Measurements from ENCODE around the gene INTS11.
A peak's percentile ranks its signal among the peaks of the same experiment; 100 is the strongest.

The INTS11 gene

DNA sequence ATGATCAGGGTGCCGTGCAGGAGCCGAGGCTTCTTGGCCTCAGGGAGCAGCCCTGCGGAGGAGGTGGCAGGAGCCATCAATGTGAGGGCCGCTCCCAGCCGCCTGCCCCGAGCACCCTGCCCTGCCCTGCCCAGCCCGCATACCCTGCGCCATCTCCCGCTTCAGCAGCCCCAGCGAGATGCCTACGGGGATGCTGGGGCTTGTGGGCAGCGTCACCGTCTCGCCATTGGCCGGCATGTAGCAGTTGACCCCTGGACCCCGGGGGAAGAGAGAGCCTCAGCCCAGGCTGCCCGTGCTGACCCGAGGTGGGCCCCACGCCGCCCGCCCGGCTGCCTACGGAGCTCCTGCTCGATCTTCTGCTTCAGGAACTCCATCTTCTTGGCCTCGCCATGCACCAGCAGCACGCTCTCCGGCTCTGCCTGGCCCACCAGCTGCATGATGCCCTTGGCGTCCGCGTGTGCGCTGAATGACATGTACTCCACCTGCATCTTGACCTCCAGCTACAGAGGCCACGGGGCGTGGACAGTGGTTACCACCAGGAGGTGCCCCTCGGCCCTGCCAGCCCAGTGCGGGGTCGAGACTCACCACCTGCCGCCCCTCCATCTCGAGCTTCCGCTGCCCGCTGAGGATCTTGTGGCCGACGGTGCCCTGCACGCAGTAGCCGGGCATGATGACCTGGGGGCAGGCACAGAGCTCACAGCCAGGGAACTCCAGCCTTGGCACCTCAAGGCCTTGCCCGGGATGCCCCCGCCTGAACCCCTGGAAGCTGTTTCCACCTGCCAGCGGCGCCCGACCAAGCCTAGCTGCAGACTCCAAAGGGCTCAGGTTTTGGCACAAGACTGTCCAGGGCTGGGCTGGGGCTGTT lies 11.8 kb downstream of the INTS11 start:
- DNase-seq, result no peak

DNA sequence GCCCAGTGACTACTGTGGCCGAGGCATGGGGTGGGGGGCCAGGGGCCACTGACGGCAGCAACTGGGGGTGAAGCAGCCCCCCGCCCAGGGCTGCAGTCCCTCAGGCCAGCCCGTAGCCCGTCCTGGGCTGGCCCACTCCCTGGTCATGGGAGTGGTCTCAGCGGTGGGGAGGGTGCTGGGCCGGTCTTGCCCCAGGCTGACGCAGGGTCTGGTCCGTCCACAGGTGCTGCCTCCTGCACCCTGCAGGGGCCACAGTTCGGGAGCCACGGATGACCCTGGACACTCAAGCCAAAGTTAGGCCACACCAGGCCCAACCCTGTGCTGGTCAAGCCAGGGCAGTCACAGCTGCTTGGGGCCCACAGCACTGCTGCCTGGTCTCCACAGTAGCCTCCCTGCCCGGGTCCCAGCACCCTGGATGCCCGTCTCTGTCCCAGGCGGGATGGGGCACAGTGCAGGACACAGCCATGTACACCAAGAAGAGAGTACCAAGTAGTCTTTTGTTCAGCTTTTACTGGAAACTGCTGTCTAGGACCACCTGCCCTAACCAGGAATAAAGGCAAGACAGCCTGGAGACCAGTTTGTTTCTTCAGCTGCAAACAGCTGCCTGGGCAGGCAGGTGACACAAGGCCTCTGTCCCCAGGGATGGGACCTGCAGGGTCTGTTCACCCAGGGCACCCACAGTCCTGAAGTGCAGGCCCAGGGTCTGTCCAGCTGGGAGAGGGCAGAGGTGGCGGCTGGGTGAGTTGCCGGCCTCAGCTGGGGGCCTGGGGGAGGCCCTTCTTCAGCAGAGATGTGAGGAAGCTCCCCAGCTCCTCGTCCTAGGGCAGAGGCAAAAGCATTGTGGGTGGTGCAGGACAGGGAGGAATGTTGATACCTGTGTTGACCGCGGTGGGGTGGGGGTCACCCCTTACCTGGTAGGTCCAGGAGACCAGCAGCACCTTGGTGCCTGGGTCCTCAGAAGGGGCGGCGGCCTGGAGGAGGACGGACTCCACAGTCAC lies 13.1 kb downstream of the INTS11 start:
- DNase-seq, result no peak

DNA sequence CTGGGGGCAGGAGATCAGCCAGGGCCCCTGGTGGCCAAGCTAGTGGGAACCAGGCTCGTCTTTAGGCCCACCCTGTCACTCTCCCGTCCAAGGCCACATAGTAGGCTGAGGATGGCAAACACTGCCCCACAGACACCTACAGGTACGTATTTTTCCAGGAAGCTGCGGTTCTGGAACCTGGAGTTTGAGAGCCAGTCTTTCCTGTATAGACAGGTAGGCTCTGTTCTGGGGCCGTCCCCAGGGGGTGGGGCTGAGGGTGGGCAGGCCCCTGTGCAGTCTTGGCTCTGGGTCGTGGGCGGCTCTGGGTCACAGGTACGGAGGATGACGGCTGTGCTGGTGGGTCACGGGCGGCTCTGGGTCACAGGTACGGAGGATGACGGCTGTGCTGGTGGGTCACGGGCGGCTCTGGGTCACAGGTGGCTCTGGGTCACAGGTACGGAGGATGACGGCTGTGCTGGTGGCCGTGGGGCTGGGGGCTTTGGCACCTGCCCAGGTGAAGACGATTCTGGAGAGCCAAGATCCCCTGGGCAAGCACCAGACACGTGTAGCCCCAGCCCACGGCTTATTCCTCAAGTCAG lies 13.9 kb downstream of the INTS11 start:
- no peak for DNase-seq

DNA sequence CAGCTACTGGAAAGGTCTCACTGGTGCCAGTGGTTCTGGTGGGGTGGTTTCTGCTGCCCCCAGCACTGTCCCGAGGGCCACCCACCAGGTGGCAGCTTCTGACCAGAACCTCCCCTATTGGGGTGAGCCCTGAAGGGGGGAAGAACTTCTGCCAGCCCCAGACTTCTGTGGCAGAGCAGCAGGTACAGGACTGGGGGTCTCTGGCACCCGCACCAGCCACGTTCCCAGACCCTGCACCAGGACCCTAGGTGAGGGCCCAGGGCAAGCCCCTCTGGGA lies 14.4 kb downstream of the INTS11 start:
- DNase-seq, result no peak

DNA sequence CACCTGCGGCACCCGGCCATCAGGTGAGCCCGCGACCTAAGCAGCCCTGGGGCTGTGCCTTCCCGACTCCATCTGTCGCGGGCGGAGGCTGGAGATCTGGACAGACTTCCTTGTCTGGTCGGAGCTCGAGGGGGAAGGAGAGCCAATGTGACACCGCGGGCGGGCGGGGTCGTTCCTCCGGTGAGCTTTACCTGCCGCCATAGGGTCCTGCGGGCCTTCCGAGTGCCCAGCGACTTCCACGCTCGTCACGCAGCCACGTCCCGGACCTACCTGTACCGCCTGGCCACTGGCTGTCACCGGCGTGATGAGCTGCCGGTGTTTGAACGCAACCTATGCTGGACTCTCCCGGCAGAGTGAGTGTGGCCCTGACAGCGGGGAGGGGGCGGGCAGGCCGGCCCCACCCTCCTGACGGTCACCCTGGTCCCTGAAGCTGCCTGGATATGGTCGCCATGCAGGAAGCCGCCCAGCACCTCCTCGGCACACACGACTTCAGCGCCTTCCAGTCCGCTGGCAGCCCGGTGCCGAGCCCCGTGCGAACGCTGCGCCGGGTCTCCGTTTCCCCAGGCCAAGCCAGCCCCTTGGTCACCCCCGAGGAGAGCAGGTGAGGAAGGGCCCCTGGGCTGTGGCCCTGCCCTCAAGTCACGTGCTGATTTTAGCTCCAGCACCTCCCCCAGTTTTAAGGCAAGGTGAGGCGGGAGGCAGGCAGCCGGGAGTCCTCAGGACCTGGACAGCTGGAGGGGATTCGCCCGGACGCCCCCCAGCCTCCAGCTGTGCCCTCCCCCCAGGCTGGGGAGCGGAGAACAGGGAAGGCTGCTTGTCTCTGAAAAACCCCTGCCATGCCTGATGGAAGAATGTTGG lies 15.0 kb downstream of the INTS11 start:
- DNase-seq, result no peak

DNA sequence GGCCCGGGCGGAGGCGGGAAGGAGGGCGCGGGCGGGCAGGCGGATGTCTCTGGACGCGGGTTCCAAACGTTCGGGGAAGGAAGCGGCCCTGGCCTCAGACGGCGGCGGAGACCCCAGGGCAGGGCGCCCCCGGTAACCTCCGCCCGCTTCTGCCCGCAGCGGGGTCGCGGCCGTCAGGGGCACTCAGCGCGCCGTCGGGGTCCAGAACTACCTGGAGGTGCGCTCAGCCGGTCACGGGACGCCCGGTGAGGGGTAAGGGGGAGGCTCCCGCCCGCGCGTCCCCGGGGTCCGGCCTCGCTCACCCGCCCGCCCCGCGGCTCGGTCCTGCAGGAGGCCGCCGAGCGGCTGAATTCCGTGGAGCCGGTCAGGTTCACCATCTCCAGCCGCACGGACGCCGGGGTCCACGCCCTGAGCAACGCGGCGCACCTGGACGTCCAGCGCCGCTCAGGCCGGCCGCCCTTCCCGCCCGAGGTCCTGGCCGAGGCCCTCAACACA lies 15.7 kb downstream of the INTS11 start:
- no peak for DNase-seq

DNA sequence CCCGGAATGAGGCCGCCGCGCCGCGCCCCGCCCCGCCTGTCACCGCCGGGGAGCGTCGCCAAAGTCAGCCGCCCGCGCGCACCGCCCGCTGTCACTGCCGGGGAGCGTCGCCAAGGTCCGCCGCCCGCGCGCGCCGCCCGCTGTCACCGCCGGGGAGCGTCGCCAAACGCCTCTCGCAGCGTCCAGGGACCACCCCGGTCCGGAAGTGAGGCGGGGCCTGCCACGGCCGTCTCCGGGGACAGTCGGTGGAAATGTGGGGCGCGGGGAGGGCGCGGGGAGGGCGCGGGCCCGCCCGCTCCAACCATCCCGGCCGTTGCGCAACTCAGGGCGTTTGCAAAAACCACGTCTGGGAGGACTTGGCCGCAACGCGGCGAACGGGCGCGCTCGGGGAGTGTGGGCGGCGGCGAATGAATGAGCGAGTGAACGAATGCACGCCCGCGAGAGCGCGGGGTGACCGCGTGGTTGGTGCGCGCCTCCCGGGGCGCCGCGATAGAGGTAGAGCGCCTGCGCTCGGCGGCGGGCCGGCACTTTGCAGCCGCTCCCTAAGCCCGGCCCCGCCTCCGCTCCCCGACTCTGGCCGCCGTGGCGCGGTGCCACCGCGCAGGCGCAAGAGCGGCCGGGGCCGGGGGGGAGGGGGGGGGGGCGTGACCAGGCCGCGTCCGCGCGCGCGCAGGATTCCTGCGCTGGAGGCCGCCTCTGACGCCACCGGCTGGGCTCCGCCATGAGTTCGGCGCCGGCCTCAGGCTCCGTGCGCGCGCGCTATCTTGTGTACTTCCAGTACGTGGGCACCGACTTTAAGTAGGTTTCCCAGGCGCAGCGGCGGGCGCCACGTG lies 16.3 kb downstream of the INTS11 start, which contains the start of the genes ACAP3 and PUSL1:
TSS of gene ACAP3 (minus strand) at position 8 of the 833 bp plus-strand sequence. CDS start 115 bp downstream, outside the sequence.
TSS of gene PUSL1 (plus strand) at position 675 of the 833 bp plus-strand sequence. CDS start at position 722, 47 bp downstream.
- peak; percentile 91 for DNase-seq

DNA sequence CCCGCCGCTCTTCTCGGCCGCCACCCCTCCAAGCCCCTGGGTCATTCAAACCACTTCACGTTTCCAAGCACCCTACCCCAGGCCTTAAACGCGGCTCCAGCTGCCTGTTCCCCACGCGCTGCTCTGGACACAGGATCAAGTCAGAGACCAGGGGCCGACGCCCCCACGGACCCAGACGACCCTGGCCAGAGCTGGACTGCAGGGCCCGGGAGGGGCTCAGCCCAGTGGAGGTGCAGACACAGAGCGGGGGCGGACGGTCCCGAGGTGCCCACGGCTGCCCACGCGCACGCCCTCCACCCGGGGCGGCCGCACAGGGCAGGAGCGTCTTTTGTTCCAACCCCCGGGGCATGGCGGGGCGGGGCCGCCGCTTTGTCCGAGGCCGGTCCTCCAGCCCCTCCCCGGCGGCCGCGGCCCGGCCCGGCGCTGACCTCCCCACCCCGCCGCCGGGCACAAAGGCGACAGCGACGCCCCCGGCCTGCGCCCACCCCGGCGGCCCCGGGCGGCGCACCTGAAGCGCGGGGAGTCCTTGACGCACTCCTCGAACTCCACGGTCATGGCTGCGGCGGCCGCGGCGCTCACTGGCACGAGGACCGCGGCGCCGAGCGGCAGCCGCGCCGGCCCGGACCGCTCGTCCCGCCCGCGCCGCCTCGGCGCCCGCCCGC lies 17.1 kb downstream of the INTS11 start:
- DNase-seq, result no peak

DNA sequence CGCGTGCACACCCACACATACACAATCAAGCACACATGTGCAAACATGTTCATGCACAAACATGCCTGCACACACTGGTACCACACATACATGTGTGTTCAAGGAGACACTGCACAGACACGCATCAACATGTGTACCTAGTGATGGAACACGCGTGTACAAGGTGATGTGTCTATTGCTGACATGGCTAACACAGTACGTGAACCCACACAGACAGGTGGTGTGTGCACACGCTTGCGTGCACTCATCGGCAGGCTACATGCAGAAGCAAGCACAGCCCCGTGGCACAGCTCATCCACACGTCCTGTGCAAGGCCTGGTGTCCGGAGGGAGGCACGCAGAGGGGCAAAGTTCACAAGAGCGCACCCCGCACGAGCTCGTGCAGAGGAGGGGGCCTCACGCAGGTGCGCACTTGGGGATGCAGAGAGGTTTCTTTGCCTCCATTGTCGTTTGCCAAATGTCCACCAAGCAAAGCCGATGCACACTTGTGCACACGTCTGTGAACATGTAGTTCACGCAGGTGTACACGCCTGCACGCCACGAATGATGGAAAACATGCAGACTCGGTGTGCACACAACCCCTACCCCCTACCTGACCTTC lies 17.7 kb downstream of the INTS11 start:
- no peak for DNase-seq

DNA sequence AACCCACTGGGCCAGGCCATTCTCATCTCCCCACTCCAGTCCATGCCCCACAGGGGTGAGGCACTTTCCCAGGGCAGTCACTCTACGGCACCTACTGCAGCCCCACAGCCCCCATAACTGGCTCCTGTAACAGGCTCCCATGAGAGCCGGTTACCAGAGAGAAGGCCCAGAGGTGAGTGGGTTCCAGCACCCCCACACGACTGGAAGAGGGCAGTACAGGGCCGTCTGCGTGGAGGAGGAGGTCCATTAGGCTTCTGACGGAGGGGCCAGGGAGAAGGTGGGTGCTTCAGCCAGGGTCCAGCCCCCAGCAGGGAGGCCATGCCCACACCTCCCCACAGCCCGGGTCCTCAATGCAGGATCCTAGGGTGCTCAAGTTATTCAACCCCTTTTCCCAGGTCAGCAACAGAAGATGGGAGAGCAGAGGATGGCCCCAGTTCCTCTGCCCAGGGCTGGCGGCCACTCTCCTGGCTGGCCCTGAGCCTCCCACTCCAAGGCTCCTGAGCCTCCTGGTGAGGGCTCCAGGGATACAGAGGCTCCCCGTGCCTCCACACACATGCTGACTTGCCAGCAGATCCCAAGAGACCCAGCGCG lies 18.3 kb downstream of the INTS11 start:
- DNase-seq, result no peak

DNA sequence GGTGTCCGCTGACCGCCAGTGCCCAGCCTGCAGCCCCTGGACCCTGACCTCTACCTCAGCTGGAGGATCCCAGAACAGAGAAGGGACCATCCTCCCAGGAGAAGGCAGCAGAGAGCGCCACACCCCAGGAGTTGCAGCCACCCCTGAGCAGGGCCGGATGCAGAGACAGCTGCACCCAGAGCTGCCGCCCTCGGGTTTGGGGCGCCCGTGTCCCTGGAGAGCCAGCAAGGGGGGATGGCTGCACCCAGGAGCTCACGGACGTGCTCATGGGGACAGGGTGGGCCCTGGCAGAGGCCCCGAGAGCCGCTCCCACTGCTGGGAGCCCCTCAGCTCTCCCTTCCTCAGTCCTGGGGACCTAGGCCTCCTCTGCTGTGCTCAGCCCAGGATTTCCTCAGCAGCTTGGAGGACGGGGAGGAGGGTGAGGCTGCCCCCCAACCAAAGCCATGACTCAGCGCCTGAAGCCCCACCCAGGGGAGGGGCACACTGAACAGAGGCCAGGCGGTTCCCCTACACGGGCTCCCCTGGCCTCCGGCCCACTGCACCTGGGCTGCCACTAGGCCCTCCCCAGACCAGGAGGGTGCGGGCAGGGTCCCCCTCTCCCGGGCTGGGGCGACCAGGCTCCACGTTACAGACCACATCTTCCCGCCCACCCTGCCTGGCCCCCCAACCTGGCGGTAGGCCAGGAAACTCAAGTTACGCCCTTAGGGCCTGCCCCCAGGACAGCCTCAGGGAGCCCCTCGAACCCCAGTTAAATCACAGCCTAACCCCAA lies 19.0 kb downstream of the INTS11 start:
- DNase-seq, result peak; percentile 75

DNA sequence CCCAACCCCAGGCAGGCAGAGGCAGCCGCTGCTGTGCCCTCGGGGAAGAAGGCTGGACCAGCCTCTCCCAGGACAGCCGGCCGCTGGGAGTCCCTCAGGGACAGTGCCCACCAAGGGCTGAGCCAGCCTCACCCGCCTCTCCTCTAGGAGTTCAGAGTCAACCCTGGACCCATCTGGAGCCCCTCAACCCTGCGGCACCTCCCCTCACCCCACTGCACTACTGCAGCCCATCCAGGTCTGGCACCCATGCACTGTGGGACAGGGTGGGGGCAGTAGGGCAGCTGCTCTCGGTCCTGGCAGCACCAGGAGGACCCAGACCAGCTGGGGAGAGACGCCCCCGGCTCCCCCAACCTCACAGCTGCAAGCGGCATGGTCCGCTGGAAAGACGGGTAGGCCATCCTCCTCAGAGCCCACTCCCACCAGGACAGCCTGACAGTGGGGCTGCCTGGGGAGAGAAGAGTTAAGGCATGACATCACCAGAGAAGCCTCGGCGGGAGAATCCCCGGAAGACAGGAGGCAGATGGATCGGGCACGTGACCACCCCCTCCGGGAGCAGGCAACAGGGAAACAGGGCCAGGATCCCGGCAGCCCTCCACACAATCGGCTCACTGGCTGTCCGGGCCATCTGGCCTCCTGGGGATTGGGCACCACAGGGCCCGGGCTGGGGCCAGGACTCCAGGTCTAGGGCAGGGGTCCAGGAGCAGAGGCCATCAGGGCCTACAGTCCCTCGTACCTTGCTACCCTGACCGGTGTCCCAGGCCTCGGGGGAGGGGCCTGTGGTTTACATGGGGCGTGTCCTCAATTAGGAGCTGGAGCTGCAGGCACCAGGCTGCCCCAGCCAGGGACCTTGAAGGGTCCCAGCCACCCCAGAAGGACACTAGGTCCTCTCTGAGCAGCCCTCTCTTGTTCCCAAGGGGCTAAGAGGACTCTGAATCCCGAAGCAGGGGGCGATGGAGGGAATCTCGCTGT lies 19.8 kb downstream of the INTS11 start:
- no peak for DNase-seq

DNA sequence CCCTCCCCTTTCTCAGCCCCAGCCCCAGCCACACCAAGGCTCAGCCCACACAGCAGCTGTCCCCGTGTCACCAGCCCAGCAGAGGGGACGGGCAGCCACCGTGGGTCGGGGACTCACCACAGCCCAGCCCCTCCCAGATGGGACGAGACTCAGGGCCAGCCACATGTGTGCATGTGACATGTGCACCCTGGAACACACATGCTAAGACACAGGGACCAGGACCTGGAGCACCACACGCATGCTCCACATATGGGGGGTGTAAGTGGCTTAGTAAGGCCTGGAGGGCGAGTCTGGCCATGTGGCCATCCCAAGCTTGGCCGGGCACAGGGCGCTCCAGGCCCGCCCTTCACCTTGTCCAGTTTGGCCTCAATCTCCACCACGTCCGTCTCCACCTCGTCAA lies 20.7 kb downstream of the INTS11 start:
- no peak for DNase-seq

DNA sequence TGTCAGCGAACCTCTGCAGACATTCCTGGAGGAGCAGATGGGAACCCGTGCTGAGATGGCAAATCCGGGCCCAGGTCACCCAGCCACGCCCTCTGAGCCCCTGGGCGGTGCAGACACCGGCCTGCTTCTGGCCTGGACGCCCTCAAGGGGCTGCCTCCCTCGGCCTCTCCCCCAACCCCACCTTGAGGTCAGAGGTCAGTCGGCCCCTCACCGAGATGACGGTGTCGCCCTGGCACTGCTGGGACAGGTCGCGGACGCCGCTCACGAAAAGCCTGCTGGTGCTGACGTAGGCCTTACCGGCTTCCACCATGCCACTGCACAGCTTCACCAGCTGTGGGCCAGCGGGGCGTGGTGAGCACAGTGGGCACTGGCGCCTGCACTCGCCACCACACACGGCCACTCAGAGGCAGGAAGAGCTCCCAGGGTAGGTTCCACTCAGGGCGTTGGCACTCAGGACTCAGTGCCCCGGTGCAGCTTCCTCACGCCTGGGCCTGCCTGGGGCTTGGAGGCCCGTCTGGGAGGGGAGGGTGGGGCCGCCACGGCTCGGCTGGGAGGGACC lies 21.4 kb downstream of the INTS11 start:
- no peak for DNase-seq

DNA sequence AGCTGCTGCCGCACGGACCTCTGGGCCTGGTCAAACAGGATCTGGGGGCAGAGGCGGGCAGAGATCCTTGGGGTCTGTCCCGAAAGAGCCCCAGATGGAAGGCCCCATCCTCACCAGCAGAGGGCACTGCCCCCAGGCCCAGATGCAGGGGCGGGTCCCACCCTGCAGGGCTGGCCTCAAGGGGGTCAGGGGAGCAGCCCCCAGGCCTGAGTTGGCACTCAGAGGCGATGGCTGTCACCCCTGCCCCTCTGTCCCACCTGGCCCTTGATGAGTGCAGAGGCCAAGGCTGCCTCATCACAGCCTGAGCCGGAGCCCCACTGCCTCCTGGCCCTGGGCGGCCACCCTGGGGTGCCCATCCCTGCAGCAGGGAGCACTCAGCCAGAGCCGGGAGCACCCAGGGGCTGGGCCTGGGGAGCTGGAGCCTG lies 22.4 kb downstream of the INTS11 start:
- no peak for DNase-seq

DNA sequence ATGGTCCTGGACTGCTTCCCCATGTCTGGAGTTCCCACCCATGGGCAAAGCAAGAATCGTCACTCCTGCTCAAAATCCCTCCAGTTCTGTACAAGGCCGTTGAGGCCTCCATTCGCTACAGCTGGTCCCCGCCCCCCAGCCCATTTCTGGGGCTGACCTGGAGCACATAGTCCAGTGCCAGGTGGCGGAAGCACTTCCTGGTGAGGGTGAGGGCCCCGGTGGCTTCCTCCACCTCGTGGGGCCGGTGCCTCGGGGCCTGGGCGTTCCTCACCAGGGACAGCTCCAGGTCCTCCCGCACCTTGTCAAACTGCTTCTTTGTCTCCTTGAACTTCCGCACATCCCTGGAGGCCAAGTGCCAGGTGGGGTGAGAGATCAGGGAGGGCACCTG lies 24.1 kb downstream of the INTS11 start:
- DNase-seq, result no peak

DNA sequence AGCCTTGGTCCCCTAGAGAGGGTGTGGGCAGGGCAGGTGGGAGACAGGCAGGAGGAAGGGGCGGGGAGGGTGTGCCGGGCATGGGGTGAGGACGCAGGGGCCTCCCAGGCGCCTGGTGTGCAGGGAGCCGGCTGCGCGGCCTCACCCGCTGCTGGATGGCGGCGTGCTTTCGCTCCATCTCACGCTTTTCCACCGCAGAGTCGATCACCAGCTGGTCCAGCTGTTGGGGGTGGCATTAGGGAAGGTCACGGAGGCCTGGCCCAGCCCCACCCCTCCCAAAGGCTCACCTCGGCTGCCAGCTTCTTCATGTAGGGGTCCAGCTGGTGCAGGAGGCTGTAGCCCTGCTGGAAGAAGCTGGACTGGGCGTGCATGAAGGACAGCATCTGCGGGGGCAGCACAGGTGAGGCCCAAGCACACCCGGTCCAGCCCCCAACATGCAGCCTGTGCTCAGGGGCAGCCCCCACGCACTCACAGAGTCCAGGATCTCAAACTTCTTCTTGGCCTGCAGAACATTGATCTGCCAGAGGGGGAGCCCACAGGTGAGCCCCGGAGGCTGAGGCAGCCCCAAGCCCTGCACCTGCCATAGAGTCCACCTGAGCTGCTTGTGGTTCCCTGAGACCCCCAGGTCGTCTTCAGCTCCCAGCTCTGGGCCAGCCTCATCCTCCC lies 24.6 kb downstream of the INTS11 start:
- no peak for DNase-seq

Data from CD4-positive, alpha-beta T cell treated with Interleukin-15 for 1 hour (primary cell).